ENCODE measurements around the gene NAA11.

The NAA11 gene

DNA sequence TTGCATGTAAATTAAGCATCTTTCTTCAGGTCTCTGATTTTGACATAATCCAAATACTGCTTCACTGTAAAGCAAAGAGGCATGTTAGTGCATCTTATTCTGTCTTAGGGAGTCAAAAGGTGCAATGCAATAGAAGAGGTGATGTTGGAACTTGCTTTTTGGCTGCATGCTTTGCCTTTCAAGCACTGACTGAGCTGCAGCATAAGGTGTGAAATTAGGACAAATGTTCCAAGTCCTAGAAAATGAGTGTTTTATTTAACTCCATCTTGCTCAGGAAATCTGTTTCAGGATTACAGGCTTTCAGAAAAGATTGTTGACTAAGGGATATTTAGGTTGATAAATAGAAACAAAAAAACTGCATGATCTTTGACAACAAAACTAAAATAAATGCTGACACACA is 30.8 kb downstream of the NAA11 start:
- POLR2A ChIA-PET (ENCODE audit: low non-redundant PET): no interaction called here
- no peak for DNase-seq (ENCODE audit: low spot score)
- H3K27ac ChIP-seq: no peak overlapping the region
- CTCF ChIA-PET: no interaction called here
- no peak for TF ChIP-seq CTCF (conservative IDR thresholded peaks at IDR 0.05; ENCODE audit: low read depth)

DNA sequence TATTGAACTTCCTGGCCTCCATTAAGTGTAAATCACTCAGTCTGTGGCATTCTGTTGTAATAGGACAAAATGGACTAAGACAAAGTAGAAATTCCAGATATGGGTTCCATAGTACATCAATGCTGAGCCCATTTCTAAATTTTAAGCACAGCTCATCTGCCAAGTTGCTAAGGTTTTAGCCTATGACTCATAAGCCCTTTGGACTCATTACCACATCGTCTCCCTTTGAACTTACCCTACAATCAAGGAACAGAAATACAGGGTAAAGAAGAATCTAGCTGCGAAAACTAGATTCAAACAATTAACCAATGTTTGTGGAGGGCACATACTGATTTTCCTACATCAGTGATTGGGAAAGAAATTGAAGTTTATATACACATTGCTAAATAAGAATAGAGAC is 31.8 kb downstream of the NAA11 start:
- DNase-seq (ENCODE audit: low spot score): no peak
- no peak overlapping the region for H3K27ac ChIP-seq
- CTCF ChIA-PET: no interaction called here
- POLR2A ChIA-PET (ENCODE audit: low non-redundant PET): no interaction called here
- no peak for TF ChIP-seq CTCF (conservative IDR thresholded peaks at IDR 0.05; ENCODE audit: low read depth)

GRCh38 chr4:79292008-79292407 is 33.9 kb downstream of the NAA11 start:
- H3K27ac ChIP-seq: no peak overlapping the region
- DNase-seq (ENCODE audit: low spot score): no peak
- ChIA-PET CTCF (no interaction called here), POLR2A (ENCODE audit: low non-redundant PET) (no interaction called here)
- no peak for TF ChIP-seq CTCF (conservative IDR thresholded peaks at IDR 0.05; ENCODE audit: low read depth)

DNA sequence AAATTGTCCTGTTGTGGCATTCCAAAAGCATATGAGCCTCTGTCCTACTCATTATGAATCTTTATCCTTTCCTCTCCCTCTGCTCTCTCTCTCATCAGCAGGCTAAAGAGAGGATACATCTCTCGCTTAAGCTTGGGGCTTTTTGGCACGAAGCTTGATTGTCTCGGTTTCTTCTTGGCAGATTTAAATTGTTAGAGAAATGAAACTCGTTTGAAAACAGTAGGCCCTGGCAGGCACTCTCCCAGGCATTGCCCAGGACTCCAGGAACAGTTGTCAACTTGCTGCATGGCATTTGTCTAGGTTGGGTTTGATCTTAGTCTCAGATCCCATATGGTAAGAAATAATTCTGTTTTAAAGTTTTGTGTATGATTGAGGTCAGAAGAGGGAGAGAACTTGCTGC is 35.5 kb downstream of the NAA11 start:
- H3K27ac ChIP-seq: no peak overlapping the region
- no peak for DNase-seq (ENCODE audit: low spot score)
- CTCF ChIA-PET: no interaction called here
- POLR2A ChIA-PET (ENCODE audit: low non-redundant PET): no interaction called here
- TF ChIP-seq CTCF (conservative IDR thresholded peaks at IDR 0.05; ENCODE audit: low read depth): no peak

- ChIA-PET POLR2A (ENCODE audit: low non-redundant PET) (no interaction called here), CTCF (no interaction called here)
- no peak overlapping the region for H3K27ac ChIP-seq
- DNase-seq (ENCODE audit: low spot score): no peak
- no peak for TF ChIP-seq CTCF (conservative IDR thresholded peaks at IDR 0.05; ENCODE audit: low read depth)
Measured at GRCh38 chr4:79288185-79288584, 37.7 kb downstream of the NAA11 start.

DNA sequence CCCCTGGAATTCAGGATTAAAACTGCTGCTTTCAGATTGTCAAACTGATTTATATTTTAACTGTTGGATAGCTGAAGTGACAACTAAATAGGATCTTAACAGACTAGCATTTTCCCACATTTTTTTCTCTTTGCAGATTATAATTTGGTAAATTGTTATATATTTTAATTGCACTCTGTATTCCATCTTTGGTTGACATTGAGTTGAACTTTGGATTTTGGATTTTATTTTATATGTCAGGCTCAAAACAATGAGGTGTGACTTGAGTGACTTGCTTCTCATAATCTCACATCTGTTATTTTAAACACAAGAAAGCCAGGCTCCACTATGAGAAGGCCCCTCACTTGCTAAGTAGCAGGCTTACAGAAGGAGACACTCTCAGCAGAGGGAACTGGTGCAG is 38.1 kb downstream of the NAA11 start:
- CTCF ChIA-PET: interaction anchor here (0.6 kb wide), 1 partner anchor 757 kb away, joined by 4 read pairs; no protein-coding TSS in a partner anchor
- POLR2A ChIA-PET (ENCODE audit: low non-redundant PET): no interaction called here

More for the DNA sequence above, 38.1 kb downstream of the NAA11 start:
- no peak for DNase-seq (ENCODE audit: low spot score)
- no peak overlapping the region for H3K27ac ChIP-seq
- no peak for TF ChIP-seq CTCF (conservative IDR thresholded peaks at IDR 0.05; ENCODE audit: low read depth)
